ENCODE data around the gene MPPE1. TPM values are rescaled to one million over a fixed set of nuclear protein-coding genes. Genes with fewer than 3 reads are reported as not detected.
A peak's percentile ranks its signal among the peaks of the same experiment; 100 is the strongest.

Gene MPPE1
- total and polyA plus RNA-seq, 2 donors from 2014 or later: 48.1 to 71.8 TPM

- Histone ChIP-seq H3K36me3 (ENCODE audit: control insufficient read depth in 2 of 3, insufficient read depth in 3 of 3, low read length in 3 of 3) (peaks cover 0 to 29% (median 15%) of the 10 kb centered on the region in 3 donors), H3K9ac (ENCODE audit: low read length in 3 of 3) (no peak overlapping the region), H3K4me1 (ENCODE audit: control insufficient read depth in 2 of 3, insufficient read depth in 2 of 3, low read depth in 1 of 3, low read length in 3 of 3) (peaks cover 0 to 5% (median 4%) of the 10 kb centered on the region in 3 donors), H3K27me3 (ENCODE audit: control insufficient read depth, insufficient read depth, low read length) (no peaks in the 10 kb centered on the region), H3K4me3 (ENCODE audit: low read length in 3 of 3) (no peak overlapping the region), H3K9me3 (ENCODE audit: control insufficient read depth in 2 of 3, insufficient read depth in 1 of 3, low read length in 3 of 3) (no peaks in the 10 kb centered on the region), H3K27ac (ENCODE audit: low read depth in 2 of 2, low read length in 2 of 2) (no peak overlapping the region)
- TF ChIP-seq, protein P1, sequence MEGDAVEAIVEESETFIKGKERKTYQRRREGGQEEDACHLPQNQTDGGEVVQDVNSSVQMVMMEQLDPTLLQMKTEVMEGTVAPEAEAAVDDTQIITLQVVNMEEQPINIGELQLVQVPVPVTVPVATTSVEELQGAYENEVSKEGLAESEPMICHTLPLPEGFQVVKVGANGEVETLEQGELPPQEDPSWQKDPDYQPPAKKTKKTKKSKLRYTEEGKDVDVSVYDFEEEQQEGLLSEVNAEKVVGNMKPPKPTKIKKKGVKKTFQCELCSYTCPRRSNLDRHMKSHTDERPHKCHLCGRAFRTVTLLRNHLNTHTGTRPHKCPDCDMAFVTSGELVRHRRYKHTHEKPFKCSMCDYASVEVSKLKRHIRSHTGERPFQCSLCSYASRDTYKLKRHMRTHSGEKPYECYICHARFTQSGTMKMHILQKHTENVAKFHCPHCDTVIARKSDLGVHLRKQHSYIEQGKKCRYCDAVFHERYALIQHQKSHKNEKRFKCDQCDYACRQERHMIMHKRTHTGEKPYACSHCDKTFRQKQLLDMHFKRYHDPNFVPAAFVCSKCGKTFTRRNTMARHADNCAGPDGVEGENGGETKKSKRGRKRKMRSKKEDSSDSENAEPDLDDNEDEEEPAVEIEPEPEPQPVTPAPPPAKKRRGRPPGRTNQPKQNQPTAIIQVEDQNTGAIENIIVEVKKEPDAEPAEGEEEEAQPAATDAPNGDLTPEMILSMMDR (IDR thresholded peaks at IDR 0.05; ENCODE audit: borderline replicate concordance, extremely low read depth, insufficient read depth): no peak
- DNase-seq (no peak), FAIRE-seq (no peak)
- intact Hi-C loops (cut with DNase I): no loop called here
Observed at GRCh38 chr18:11887328-11888128, 20.6 kb downstream of the MPPE1 start.

GRCh38 chr18:11886577-11887110, 21.5 kb downstream of the MPPE1 start:
- DNase-seq: peak in 4 of 5 donors; percentile 43 to 51 (median 47)
- peaks cover 0 to 29% (median 15%) of the 10 kb centered on the region in 3 donors for H3K36me3 ChIP-seq (ENCODE audit: control insufficient read depth in 2 of 3, insufficient read depth in 3 of 3, low read length in 3 of 3)

DNA sequence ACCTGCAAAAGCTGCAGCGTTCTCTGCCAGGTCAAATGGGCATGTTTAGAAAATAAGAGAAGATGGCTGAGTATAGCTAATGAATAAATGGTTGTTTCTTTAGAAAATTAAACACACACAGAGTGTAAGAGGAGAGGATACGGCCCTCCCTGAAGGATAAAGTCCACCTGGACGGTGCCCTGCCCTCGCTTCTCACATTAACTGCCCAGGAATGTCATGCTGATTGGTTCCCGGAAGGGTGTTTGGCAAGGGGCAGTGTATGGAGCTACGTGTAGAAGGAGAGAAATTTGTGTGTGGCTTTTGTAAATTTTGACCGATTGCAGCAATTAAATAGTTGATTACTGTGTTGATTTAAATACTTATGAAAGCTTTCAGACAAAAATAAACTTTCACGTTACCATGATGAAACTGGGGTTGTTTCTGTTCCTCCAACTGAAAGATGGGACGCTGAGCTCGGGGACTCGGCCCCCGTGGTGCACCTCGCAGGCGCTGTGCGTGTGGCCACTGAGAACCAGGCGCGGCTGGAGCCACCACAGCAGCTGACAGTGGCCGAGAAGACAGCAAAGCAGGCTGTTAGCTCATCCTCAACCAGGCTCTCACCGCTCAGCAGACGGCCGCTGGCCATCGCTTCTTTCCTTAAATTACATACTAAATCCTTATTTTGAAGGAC, 22.7 kb downstream of the MPPE1 start:
- FAIRE-seq (no peak), DNase-seq (peak in 3 of 5 donors; percentile 29 to 73 (median 55))
- peaks cover 0 to 27% (median 15%) of the 10 kb centered on the region in 3 donors for H3K36me3 ChIP-seq (ENCODE audit: control insufficient read depth in 2 of 3, insufficient read depth in 3 of 3, low read length in 3 of 3)
- H3K27ac ChIP-seq (ENCODE audit: low read depth in 2 of 2, low read length in 2 of 2): peak overlapping the region in 1 of 2 donors; percentile 25
- peaks cover 0 to 5% (median 4%) of the 10 kb centered on the region in 3 donors for H3K4me1 ChIP-seq (ENCODE audit: control insufficient read depth in 2 of 3, insufficient read depth in 2 of 3, low read depth in 1 of 3, low read length in 3 of 3)
- H3K9ac ChIP-seq (ENCODE audit: low read length in 3 of 3): no peak overlapping the region
- TF ChIP-seq, protein P1 (IDR thresholded peaks at IDR 0.05; ENCODE audit: borderline replicate concordance, extremely low read depth, insufficient read depth): no peak
- H3K27me3 ChIP-seq (ENCODE audit: control insufficient read depth, insufficient read depth, low read length): no peaks in the 10 kb centered on the region
- intact Hi-C loops (cut with DNase I): no loop called here
- H3K9me3 ChIP-seq (ENCODE audit: control insufficient read depth in 2 of 3, insufficient read depth in 1 of 3, low read length in 3 of 3): no peaks in the 10 kb centered on the region
- peak overlapping the region in 1 of 3 donors; percentile 29 for H3K4me3 ChIP-seq (ENCODE audit: low read length in 3 of 3)

More at GRCh38 chr18:11886577-11887110, 21.5 kb downstream of the MPPE1 start:
- FAIRE-seq: no peak
- Histone ChIP-seq H3K9me3 (ENCODE audit: control insufficient read depth in 2 of 3, insufficient read depth in 1 of 3, low read length in 3 of 3) (no peaks in the 10 kb centered on the region), H3K4me3 (ENCODE audit: low read length in 3 of 3) (no peak overlapping the region), H3K4me1 (ENCODE audit: control insufficient read depth in 2 of 3, insufficient read depth in 2 of 3, low read depth in 1 of 3, low read length in 3 of 3) (peaks cover 0 to 5% (median 4%) of the 10 kb centered on the region in 3 donors), H3K9ac (ENCODE audit: low read length in 3 of 3) (no peak overlapping the region), H3K27ac (ENCODE audit: low read depth in 2 of 2, low read length in 2 of 2) (no peak overlapping the region), H3K27me3 (ENCODE audit: control insufficient read depth, insufficient read depth, low read length) (no peaks in the 10 kb centered on the region)
- TF ChIP-seq, protein P1 (IDR thresholded peaks at IDR 0.05; ENCODE audit: borderline replicate concordance, extremely low read depth, insufficient read depth): no peak
- intact Hi-C loops (cut with DNase I): no loop called here
